ENCODE measurements around the gene UBXN10.
A peak's percentile ranks its signal among the peaks of the same experiment; 100 is the strongest.

UBXN10 gene
- 0.67 to 1.2 reads per million in 2 donors for total RNA-seq

DNA sequence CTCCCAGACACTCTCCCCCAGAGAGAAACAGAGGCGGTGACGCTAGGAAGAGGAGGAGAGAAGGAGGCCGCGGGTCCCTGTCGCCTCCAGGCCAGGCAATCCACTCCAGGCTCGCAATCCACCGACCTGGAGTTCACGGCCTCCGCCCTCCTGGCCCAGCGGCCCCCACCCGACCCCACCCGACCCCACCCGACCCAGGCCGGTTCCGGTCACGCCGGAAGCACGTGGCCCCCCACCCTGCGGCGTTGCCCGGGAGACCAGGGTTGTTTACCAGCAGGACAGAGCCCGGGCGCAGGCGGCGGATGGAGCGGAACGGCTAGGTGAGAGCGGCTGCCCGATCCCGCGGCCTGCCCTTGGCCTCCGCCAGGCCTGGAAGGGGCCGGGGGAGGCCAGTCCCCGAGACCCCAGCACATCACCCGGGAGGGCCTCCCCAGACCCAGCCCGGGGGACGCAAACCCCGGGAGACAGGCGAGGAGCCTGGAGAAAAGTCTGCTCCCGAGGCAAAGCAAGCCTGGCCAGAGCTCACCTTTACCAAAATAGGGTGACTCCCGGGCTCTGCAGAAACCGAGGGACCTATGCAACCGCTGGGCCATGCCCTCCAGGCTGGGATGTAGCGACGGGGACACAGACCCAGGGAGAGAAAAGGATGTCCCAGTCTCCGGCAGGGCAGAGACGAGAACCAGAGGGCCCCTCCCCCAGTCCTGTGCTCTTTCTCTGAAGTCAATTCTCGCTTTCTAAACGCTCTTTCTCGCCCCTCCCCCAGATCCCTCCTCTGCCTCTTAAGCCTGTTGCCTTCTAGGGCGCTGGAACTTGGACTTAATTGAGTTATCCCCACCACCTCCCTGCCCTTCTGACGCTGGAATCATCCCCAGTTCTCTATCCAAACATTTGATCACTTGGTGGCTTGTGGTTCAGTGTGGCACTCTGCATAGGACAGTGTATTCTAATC, at the start of gene UBXN10, which contains the start of gene PLA2G2C:
UBXN10 (plus strand) TSS at position 263 of the 949 bp plus-strand sequence. CDS start 4,466 bp downstream, outside the sequence.
PLA2G2C (minus strand) TSS at position 685 of the 949 bp plus-strand sequence. CDS start 9,155 bp downstream, outside the sequence.
- DNase-seq, result peak; percentile 48

DNA sequence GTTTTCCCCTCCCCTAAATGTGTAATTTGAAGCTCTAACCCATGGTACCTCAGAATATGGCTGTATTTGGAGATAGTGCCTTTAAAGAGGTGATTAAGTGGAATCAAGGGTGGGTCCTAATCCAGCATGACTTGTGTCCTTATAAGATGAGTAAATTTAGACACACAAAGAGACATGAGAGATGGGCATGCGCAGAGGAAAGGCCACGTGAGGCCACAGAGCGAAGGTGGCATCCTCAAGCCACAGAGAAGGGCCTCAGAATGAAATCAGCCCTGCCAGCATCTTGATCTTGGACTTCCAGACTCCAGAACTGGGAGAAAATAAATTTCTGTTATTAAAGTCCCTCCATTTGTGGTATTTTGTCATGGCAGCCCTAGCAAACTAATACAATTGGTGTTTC, 49.6 kb upstream of the UBXN10 start:
- DNase-seq, result no peak

DNA sequence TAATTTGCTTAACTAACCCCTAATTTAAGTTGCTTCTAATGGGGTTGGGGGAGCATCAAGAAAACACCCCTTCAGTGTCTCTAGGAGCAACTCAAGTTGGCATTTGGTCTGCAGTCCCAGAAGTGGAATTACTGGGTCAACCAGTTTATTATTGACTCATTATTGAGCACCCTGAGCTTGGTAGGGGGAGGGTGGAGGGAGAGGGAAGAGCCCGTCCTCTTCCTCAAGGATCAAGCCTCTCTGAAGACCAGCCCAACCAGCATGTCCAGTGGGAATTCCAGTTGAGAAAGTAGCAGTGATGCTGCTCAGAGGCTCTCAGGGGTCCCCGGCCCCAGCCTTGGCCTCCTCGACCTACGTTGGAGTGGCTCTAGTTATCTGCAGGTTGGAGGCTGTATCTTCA, 48.8 kb upstream of the UBXN10 start:
- DNase-seq, result no peak

GRCh38 chr1:20137604-20138003, 48.3 kb upstream of the UBXN10 start:
- DNase-seq, result no peak

DNA sequence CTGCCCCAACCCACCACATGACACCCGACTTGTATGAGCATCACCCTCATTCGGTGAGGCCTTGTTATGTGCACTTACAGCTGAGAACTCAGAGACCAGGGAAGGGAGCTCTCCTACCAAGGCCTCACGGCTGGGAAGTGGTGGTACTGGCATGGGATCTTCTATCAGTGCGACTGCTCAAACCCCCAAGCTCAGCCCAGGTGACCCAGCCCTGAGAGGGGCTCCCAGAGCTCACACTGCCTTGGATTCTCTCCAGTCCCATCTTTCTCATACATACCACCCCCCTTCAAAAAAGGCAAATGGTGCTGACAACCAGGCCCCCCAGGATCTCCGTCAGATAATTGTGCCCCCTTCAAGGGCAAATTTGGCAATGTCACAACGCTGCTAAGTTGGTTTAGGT, 47.5 kb upstream of the UBXN10 start:
- DNase-seq, result no peak

DNA sequence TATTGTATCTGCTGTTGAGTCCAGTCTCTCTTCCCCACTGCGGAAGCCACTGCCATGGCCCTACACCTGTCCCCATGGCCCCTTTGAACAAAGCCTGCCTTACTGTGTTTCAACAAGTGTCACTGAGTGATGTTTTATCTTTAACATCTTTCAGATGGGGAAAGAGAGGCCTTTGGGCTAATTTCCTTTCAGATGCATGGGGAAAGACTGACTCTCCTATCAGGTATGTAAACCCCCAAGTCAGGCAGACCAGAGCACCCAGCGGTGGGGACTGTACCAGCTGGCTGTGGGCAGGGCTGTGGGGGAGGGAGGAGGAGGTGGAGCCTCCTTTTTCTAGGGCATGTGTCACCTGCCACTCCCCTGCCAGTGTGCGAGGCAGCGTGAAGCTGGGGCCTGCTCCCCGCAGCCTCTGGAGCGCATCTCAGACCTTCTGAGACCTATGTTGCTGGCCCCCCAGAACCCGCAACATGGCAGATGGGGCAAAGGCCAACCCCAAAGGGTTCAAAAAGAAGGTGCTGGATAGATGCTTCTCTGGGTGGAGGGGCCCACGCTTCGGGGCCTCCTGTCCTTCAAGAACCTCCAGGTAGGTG, 46.8 kb upstream of the UBXN10 start, which contains the start of gene PLA2G2F:
PLA2G2F (plus strand) TSS at position 363 of the 590 bp plus-strand sequence; CDS start at position 468, 105 bp downstream.
- no peak for DNase-seq

- DNase-seq, result no peak
Measured at GRCh38 chr1:20139776-20140612, 45.9 kb upstream of the UBXN10 start.

DNA sequence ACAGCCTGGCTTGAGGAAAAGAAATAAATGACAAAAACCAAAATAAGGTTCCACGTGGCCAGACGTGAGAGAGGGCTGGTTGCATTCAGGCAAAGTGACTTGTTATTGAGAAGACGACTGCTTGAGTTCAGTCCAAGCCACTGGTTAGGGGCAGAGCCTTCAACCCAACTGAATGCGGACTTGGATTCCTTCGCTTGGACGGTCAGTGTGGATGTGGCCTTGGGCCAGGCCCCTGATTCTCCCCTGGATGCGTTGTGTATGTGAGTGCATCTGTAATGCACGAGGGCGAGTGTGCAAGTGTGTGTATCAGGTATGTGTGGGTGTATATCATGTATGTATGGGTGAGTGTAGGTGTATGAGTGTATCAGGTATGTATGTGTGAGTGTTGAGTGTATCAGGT, 44.9 kb upstream of the UBXN10 start:
- DNase-seq, result no peak

DNA sequence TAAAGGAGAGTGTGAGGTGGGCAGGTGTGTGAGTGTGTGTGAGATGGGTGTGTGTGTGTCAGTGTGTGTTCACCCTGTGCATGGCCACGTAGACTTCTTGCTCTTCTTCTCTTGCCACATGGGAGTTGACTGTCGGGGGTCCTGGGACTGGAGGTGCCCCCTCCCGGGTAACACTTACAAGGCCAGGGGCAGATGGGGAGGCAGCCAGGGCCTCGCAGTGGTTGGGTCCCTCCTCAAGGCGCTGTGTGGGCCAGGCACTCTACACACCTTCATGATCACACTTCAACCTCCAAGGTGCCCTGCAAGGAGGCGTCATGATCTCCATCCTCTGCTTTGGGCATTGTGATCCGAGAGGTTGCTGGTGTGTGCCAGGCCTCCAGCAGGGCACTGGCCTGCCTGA, 44.4 kb upstream of the UBXN10 start:
- DNase-seq, result no peak

DNA sequence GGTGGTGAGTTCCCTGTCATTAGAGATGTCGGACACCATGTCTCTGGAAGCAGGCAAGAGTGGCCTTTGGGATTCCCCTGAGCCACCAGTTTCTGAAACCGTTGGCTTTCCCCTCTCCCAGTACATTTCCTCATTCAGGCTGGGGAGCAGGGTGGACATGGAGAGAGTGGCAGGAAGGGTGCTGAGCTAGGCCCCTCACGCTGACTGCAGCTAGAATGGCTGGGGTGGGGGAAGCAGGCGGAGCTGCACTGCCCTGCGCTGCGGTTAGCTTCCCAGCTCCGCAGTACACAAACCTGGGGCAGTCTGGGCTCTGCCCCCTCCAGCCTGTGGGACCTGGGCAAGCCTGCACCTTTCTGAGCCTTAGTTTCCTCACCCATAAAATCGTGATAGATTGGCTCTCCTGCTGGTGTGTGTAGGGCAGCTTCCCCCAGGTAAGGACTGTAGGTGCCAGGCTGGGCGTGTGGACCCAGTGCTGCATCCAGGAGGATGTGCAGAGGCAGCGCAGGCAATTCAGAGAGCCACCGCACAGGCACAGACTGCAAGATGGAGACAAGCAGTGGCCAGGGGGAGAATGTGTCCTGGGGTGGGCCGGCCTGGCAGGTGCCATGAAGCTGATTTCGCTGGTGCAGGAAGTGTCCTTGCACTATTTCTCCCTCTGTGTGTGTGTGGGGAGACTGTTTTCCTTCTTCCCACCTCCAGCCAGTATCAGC, 43.7 kb upstream of the UBXN10 start:
- no peak for DNase-seq

GRCh38 chr1:20143318-20143717, 42.6 kb upstream of the UBXN10 start:
- DNase-seq, result no peak

- no peak for DNase-seq
Measured at GRCh38 chr1:20143734-20144565, 41.9 kb upstream of the UBXN10 start.

DNA sequence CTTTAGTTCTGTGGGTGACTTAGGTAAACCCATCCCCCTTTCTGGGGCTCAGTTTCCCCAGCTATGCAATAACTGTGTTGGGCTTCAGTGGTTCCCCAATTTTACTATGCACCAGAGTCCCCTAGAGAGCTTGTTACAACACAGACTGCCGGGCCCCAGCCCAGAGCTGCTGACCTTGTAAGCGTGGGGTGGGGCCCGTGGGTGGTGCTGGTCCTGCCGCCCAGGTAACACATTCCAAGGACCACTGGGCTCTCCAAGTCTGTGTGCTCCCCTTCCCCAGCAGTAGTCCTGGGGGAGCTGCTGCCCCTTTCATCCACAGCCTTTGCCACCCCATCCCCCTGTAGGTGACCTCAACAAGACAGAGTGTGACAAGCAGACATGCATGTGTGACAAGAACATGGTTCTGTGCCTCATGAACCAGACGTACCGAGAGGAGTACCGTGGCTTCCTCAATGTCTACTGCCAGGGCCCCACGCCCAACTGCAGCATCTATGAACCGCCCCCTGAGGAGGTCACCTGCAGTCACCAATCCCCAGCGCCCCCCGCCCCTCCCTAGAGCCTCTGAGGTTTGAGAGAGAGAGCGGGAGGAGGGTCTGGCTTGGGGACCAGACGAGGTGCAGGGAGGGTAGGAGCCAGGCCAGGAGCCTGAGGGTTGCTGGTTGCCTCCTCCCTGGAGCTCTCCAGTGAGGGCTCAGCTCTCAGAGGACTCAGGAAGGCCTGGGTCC, 37.9 kb upstream of the UBXN10 start:
- DNase-seq, result no peak

GRCh38 chr1:20148571-20149500, 37.1 kb upstream of the UBXN10 start:
- DNase-seq, result no peak

DNA sequence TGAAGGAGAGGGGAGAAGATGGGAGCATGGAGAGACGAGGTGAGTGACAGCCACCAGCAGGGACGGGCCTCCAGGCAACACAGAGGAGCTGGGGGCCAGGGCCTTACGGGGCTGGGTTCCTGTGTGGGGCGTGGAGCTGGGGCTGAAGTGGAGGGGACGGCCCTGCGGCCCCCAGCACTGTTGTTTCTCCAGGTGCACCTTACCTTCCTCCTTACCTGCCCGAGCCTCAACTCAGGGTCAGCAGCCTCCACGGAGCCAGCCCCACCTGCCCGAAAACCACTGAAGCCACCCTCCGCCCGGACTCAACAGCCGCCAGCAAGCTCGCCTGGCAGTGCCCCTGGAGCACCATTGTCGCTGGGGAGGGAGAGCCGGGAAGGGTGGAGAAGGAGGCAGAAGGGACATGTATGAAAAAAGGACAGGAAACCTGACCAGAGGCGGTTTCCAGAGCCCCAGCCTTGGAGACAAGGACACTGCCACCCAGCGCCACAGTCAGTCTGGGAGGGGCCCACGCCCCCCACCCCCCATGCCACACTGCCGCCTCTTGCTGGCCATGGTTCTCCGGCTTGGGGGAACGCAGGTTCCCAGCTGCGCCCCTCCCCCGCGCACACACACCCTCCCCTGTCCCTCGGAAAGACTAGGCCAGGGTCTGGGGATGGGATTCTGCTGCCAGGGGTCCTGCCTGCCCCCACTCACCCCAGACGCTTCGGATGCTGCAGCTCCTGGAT, 36.1 kb upstream of the UBXN10 start:
- DNase-seq, result no peak

DNA sequence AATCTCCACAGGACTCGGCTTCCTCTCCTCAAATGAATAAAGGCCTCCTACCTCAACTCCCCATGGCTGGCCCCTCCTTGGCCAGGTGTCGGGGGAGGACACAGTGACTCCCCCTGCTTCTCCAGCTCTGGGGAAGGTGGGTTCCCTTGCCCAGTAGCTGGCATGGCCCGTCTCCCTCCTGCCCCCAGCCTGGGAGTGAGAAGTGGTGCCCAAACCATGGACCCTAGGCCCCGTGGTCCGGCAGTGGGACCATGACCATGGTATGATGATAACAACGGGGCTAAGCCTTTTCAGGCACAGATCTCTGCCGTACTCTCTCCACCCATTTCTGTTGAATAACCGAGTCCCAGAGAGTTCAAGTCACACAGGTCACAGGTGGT, 35.6 kb upstream of the UBXN10 start:
- no peak for DNase-seq

- no peak for DNase-seq
Measured at GRCh38 chr1:20150969-20151368, 34.9 kb upstream of the UBXN10 start.

DNA sequence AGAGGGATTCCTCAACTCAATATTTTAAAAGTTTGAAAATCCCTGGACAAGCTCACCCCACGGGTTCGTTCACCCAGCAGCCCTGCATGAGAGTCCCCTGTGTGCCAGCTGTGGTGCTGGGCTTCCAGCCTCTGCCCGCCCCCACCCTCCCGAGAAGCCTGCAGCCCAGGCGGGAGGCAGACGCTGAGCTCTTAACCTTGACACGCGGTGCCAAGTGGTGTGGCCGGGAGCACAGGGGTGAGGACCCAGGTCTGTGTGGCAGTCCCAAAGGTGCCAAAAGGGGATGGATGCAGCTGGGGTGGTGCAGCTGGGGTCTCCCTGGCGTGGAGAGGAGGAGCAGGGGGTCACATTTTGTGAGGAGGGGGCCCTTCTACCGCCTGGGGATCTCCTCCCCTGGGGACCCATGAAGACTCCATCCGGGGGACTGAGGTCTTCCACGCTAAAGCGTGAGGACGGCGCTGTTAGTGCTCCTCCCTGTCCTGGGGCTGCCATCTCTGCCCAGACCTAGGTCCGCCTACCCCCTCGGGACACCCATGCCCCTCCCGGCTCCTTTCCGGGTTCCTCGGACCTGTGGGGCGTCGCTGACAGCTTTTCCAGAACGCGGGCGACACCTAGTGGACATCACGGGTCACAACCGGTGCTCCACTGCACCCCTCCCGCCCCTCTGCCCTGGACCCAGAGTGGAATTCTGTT, 33.8 kb upstream of the UBXN10 start:
- peak; percentile 32 for DNase-seq

All from activated gamma-delta T cell (primary cell).